Measurements from ENCODE around the gene ZNRF3. TPM values are rescaled to one million over a fixed set of nuclear protein-coding genes. Genes with fewer than 3 reads are reported as not detected.

The ZNRF3 gene
- total RNA-seq, 1 donor from 2014 or later = 18.5 TPM

- H3K36me3 Mint-ChIP-seq (ENCODE audit: low read depth) = no peaks in the 10 kb centered on the region
- no peaks in the 10 kb centered on the region for H3K9me3 Mint-ChIP-seq
- no peaks in the 10 kb centered on the region for H3K27me3 Mint-ChIP-seq (ENCODE audit: low read depth)
- TF ChIP-seq, protein P1, sequence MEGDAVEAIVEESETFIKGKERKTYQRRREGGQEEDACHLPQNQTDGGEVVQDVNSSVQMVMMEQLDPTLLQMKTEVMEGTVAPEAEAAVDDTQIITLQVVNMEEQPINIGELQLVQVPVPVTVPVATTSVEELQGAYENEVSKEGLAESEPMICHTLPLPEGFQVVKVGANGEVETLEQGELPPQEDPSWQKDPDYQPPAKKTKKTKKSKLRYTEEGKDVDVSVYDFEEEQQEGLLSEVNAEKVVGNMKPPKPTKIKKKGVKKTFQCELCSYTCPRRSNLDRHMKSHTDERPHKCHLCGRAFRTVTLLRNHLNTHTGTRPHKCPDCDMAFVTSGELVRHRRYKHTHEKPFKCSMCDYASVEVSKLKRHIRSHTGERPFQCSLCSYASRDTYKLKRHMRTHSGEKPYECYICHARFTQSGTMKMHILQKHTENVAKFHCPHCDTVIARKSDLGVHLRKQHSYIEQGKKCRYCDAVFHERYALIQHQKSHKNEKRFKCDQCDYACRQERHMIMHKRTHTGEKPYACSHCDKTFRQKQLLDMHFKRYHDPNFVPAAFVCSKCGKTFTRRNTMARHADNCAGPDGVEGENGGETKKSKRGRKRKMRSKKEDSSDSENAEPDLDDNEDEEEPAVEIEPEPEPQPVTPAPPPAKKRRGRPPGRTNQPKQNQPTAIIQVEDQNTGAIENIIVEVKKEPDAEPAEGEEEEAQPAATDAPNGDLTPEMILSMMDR (conservative IDR thresholded peaks at IDR 0.05) = no peak
- H3K27ac Mint-ChIP-seq (ENCODE audit: unreplicated experiment) = no peak overlapping the region
- H3K4me3 Mint-ChIP-seq = no peak overlapping the region
- H3K4me1 Mint-ChIP-seq = peaks cover 48% of the 10 kb centered on the region
- no peak for DNase-seq (ENCODE audit: low read depth, low spot score)
These were observed 10.4 kb downstream of the ZNRF3 start for GRCh38 chr22:28893810-28894209.

DNA sequence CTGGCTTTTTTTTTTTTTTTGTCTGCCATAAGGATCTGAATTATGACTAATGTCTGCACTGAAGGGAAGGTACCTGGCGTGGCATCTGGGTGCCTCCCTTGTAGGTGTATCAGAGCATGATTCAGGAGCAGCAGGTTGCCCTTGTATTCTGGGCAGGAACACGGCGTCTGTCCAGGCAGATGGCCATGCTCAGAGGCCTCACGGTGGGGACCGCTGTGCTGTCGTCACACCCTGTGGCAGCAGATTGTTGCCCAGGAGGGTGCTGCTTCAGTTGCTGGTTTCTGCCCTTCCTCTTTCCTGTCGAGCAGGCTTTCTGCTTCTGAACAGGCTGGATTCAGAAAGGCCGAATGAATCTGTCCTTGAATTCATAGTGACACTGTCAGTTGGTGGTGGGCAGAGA lies 11.0 kb downstream of the ZNRF3 start:
- Mint-ChIP-seq H3K4me1 (peaks cover 45% of the 10 kb centered on the region), H3K36me3 (ENCODE audit: low read depth) (no peaks in the 10 kb centered on the region), H3K4me3 (no peak overlapping the region), H3K9me3 (no peaks in the 10 kb centered on the region), H3K27ac (ENCODE audit: unreplicated experiment) (no peak overlapping the region), H3K27me3 (ENCODE audit: low read depth) (no peaks in the 10 kb centered on the region)
- DNase-seq (ENCODE audit: low read depth, low spot score) = no peak
- TF ChIP-seq, protein P1 (conservative IDR thresholded peaks at IDR 0.05) = no peak

DNA sequence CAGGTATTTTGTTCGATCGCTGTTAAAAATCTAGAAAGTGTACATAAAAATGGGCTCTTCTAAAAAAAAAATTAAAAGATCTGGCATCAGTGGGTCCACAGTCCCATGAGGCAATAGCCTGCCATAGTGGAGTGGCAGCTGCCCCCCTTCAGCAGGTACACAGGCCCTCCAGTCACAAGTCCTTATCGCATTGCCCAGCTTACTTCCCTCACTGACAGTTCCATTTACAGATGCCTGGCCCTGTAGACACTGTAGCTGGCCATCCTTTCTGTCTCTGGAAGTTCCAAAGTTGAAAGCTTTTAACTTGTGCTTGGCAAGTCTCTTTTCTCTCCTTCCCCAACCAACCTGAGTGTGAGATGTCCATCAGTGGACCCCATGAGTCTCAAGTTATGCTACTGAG lies 11.4 kb downstream of the ZNRF3 start:
- no peaks in the 10 kb centered on the region for H3K9me3 Mint-ChIP-seq
- no peaks in the 10 kb centered on the region for H3K36me3 Mint-ChIP-seq (ENCODE audit: low read depth)
- no peak overlapping the region for H3K4me3 Mint-ChIP-seq
- H3K27me3 Mint-ChIP-seq (ENCODE audit: low read depth) = no peaks in the 10 kb centered on the region
- DNase-seq (ENCODE audit: low read depth, low spot score) = no peak
- TF ChIP-seq, protein P1 (conservative IDR thresholded peaks at IDR 0.05) = no peak
- peaks cover 42% of the 10 kb centered on the region for H3K4me1 Mint-ChIP-seq
- H3K27ac Mint-ChIP-seq (ENCODE audit: unreplicated experiment) = no peak overlapping the region

DNA sequence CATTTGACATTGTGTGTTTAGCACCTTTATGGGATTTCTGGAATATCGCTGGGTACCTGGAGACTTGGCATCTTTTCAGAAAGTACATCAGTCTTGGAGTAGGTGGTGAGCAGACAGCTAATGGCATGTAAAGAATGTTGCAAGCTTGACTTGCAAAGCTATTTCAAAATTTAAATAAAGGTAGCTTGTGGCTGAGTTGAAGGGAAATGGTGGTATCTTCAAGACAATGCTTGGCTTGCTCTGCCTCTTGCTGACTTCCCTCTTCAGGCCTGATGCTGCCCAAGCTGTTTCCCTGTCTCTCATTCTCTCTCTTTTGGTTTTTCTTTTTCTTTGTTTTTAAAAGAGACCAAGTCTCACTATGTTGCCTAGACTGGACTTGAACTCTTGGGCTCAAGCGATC lies 13.2 kb downstream of the ZNRF3 start:
- Mint-ChIP-seq H3K9me3 (no peaks in the 10 kb centered on the region), H3K27ac (ENCODE audit: unreplicated experiment) (no peak overlapping the region), H3K27me3 (ENCODE audit: low read depth) (no peaks in the 10 kb centered on the region), H3K36me3 (ENCODE audit: low read depth) (no peaks in the 10 kb centered on the region), H3K4me1 (peaks cover 40% of the 10 kb centered on the region), H3K4me3 (no peak overlapping the region)
- TF ChIP-seq, protein P1 (conservative IDR thresholded peaks at IDR 0.05) = no peak
- no peak for DNase-seq (ENCODE audit: low read depth, low spot score)

DNA sequence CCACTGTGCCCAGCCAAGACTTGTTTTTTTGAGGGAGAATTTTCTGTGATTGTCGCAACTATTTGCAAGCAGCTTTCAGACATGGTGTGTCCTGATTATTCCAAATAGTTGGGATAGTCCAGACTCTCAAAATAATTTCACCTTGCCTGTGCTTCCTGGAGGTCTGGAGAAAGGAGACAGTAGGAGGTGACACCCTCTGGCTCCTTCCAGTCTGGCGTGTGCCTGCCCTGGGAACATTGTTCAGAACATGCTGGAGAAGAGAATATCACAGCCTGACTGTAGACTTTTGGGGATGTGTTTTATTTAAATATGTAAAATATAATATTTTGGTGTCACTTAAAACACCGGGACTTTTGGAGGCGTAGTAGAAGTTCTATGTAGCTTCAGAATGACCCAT lies 14.9 kb downstream of the ZNRF3 start:
- Mint-ChIP-seq H3K27me3 (ENCODE audit: low read depth) (no peaks in the 10 kb centered on the region), H3K9me3 (no peaks in the 10 kb centered on the region), H3K4me3 (no peak overlapping the region), H3K27ac (ENCODE audit: unreplicated experiment) (no peak overlapping the region), H3K4me1 (peaks cover 37% of the 10 kb centered on the region), H3K36me3 (ENCODE audit: low read depth) (no peaks in the 10 kb centered on the region)
- TF ChIP-seq, protein P1 (conservative IDR thresholded peaks at IDR 0.05) = no peak
- DNase-seq (ENCODE audit: low read depth, low spot score) = no peak

All from neural crest cell (in vitro differentiated cells).